ENCODE data around the gene ARMC5.
"Not testable (repeated sequence)": the region's sequence is repeated elsewhere in the genome, so short reads cannot be mapped to it uniquely, and the experiment has no call there.

Gene ARMC5

DNA sequence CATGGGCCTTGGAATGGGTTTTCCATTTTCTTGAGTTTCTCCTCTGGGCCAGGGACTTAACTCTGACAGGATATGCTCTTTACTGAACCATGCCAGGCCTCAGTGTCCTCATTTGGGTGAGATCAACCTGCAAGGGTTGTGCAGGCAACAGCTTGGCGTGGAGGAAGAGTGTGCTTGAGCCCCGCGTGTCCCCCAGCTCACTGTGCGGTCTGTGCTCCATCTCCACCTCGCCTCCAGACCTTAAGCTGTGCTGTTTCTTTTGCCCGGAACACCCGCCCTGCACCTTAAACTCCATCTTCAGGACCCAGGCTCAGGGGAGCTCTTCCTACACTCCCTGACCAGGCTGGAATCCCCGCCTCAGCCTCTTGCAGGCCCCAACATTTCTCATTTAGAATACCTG lies 39.2 kb downstream of the ARMC5 start:
- TF ChIP-seq ZFX (IDR thresholded peaks at IDR 0.05) (no peak), CTCF (conservative IDR thresholded peaks at IDR 0.05) (no peak)

DNA sequence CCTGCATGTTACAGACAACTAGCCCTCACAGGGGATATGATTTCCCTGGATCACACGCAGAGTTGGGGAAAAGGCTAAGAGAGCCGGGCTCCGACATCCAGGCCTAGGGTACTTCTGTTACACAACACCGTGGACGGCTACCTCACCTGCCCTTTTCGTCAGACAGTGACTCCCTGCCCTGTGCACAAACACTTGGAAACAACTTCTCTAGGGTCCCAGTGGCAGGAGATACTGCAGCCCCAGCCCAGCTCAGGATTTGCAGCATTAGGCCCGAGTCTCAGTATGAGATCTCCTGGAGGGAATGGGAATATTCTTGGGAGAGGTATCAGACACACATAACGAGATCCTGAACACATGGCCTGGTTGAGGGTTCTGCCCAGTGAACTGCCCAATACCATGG lies 40.6 kb downstream of the ARMC5 start:
- H3K27ac ChIP-seq: no peak overlapping the region
- TF ChIP-seq CTCF (conservative IDR thresholded peaks at IDR 0.05): no peak
- no peak for TF ChIP-seq ZFX (IDR thresholded peaks at IDR 0.05)

More for the DNA sequence above, 39.2 kb downstream of the ARMC5 start:
- H3K27ac ChIP-seq: no peak overlapping the region

DNA sequence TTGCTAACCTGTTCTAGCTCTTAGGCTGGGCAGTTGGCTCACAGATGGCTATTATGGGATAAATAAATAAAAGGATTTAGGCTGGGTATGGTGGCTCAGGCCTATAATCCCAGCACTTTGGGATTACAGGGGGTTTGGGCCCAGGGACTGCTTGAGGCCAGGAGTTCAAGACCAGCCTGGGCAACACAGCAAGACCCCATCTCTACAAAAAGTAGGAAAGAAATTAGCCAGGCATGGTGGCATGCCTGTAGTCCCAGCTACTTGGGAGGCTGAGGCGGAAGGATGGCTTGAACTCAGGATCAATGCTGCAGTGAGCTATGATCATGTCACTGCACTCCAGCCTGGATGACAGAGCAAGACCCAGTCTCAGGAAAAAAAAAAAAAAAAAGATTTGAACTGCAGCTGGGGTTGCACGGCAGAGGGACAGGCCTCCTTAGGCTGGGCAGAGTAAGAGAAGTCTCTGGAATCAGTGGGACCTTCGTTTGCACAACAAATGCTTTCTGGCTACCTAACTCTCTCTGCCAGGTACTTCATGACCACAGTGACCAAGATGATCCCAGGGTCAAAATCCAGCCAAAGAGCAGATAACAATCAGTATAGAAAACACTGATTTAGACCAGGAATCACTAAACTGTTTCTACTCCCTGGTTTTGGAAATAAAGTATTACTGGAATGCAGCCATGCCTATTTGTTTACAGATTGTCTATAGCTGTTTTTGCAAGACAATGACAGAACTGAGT lies 42.1 kb downstream of the ARMC5 start:
- H3K27ac ChIP-seq: no peak overlapping the region
- no peak for TF ChIP-seq CTCF (conservative IDR thresholded peaks at IDR 0.05)
- no peak for TF ChIP-seq ZFX (IDR thresholded peaks at IDR 0.05)

DNA sequence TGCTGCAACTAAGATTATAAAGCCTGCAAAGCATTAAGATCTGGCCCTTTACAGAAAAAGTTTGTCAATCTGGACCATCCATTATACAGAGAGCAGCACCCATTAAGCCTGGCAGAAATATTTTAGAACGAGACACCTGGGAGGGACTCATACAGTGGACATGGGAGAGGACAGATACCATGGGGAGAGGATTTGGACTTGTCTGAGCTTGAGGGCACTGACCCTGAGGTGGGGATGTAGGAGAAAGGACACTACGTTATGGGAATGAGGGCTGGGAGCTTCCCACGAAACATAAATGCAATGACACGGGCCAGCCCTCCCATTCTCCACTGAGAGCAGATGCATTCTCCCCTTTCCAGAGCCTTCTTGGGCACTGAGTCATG lies 42.7 kb downstream of the ARMC5 start:
- H3K27ac ChIP-seq: no peak overlapping the region
- TF ChIP-seq ZFX (IDR thresholded peaks at IDR 0.05) (no peak), CTCF (conservative IDR thresholded peaks at IDR 0.05) (no peak)

- H3K27ac ChIP-seq: no peak overlapping the region
- TF ChIP-seq ZFX (IDR thresholded peaks at IDR 0.05): no peak
- no peak for TF ChIP-seq CTCF (conservative IDR thresholded peaks at IDR 0.05)
These were observed 43.7 kb downstream of the ARMC5 start for GRCh38 chr16:31502981-31503380.

GRCh38 chr16:31503555-31503954 lies 44.3 kb downstream of the ARMC5 start:
- H3K27ac ChIP-seq: not testable (repeated sequence)

DNA sequence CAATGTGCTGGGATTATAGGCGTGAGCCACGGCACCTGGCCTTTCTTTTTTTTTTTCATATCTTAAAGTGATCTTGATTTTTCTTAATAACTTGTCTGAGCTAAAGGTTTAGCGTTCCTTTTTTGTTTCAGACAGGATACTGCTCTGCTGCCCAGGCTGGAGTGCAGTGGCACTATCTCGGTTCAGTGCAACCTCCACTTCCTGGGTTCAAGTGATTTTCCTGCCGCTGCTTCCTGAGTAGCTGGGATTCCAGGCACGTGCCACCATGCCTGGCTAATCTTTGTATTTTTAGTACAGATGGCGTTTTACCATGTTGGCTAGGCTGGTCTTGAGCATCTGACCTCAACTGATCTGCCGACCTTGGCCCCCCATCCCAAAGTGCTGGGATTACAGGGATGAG lies 44.9 kb downstream of the ARMC5 start:
- TF ChIP-seq CTCF (conservative IDR thresholded peaks at IDR 0.05) (no peak), ZFX (IDR thresholded peaks at IDR 0.05) (no peak)
- H3K27ac ChIP-seq: no peak overlapping the region

GRCh38 chr16:31505483-31505882 lies 46.2 kb downstream of the ARMC5 start:
- TF ChIP-seq ZFX (IDR thresholded peaks at IDR 0.05) (no peak), CTCF (conservative IDR thresholded peaks at IDR 0.05) (no peak)
- no peak overlapping the region for H3K27ac ChIP-seq
